ENCODE results near the gene SHB.

DNA sequence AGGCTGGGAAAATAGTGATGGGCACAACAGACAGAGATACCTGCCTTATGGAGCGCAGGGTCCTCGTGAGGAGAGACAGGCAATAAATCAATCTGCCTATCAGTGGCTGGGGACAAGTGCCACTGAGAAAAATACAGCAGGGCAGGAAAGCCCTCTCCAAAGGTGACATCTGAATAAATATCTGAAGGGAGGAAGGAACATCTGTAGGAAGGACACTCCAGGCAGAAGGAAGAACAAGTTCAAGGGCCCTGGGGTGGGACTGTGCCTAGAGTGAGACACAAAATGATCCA lies 111.4 kb downstream of the SHB start:
- TF ChIP-seq, protein P1, sequence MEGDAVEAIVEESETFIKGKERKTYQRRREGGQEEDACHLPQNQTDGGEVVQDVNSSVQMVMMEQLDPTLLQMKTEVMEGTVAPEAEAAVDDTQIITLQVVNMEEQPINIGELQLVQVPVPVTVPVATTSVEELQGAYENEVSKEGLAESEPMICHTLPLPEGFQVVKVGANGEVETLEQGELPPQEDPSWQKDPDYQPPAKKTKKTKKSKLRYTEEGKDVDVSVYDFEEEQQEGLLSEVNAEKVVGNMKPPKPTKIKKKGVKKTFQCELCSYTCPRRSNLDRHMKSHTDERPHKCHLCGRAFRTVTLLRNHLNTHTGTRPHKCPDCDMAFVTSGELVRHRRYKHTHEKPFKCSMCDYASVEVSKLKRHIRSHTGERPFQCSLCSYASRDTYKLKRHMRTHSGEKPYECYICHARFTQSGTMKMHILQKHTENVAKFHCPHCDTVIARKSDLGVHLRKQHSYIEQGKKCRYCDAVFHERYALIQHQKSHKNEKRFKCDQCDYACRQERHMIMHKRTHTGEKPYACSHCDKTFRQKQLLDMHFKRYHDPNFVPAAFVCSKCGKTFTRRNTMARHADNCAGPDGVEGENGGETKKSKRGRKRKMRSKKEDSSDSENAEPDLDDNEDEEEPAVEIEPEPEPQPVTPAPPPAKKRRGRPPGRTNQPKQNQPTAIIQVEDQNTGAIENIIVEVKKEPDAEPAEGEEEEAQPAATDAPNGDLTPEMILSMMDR (IDR thresholded peaks at IDR 0.05): no peak
- TF ChIP-seq POLR2A (IDR thresholded peaks at IDR 0.05): no peak

Data from lower leg skin (tissue), 3 donors.